SK-N-MC (cell line): ENCODE measurements around the gene PPM1L.

Experiments used
- FOXP2 ChIP-seq: optimal IDR thresholded peaks from 2 replicates; pipeline ENCODE3; 2011; ENCODE audit warnings: mild to moderate bottlenecking, moderate library complexity; ENCODE audit not compliant: insufficient read depth; ENCODE audit errors: extremely low read length, control extremely low read depth
- POLR2AphosphoS5 ChIP-seq: IDR thresholded peaks from 2 replicates; pipeline ENCODE4 v1.6.1; 2012; ENCODE audit warnings: mild to moderate bottlenecking, low read depth, low read length, borderline replicate concordance

- TF ChIP-seq POLR2AphosphoS5 (no peak), FOXP2 (no peak)
Measured at GRCh38 chr3:160929595-160929994, 173.6 kb downstream of the PPM1L start.
